Measurements from ENCODE around the gene CTNNA3.

The CTNNA3 gene

GRCh38 chr10:66189271-66189670, 1506.7 kb downstream of the CTNNA3 start:
- DNase-seq = no peak

GRCh38 chr10:66187053-66187733, 1508.8 kb downstream of the CTNNA3 start:
- peak; percentile 41 for DNase-seq

- DNase-seq = no peak
Measured at GRCh38 chr10:66183028-66183427, 1513.0 kb downstream of the CTNNA3 start.

- DNase-seq = no peak
Measured at GRCh38 chr10:66180581-66181318, 1515.2 kb downstream of the CTNNA3 start.

- no peak for DNase-seq
Measured at GRCh38 chr10:66180021-66180420, 1516.0 kb downstream of the CTNNA3 start.

GRCh38 chr10:66176772-66177171, 1519.2 kb downstream of the CTNNA3 start:
- no peak for DNase-seq

- DNase-seq = no peak
Measured at GRCh38 chr10:66167816-66168215, 1528.2 kb downstream of the CTNNA3 start.

- no peak for DNase-seq
Measured at GRCh38 chr10:66162560-66163143, 1533.3 kb downstream of the CTNNA3 start.

GRCh38 chr10:66151346-66151745, 1544.6 kb downstream of the CTNNA3 start:
- no peak for DNase-seq

GRCh38 chr10:66148312-66148711, 1547.7 kb downstream of the CTNNA3 start:
- DNase-seq = no peak

- DNase-seq = no peak
Measured at GRCh38 chr10:66144016-66144415, 1552.0 kb downstream of the CTNNA3 start.

- no peak for DNase-seq
Measured at GRCh38 chr10:66102756-66103155, 1593.2 kb downstream of the CTNNA3 start.

GRCh38 chr10:66098595-66099480, 1597.2 kb downstream of the CTNNA3 start:
- DNase-seq = no peak

GRCh38 chr10:66095610-66096009, 1600.4 kb downstream of the CTNNA3 start:
- DNase-seq = no peak

GRCh38 chr10:66085906-66086305, 1610.1 kb downstream of the CTNNA3 start:
- DNase-seq = no peak

GRCh38 chr10:66071907-66072306, 1624.1 kb downstream of the CTNNA3 start:
- no peak for DNase-seq

GRCh38 chr10:66058594-66058993, 1637.4 kb downstream of the CTNNA3 start:
- DNase-seq = no peak

- no peak for DNase-seq
Measured at GRCh38 chr10:66049335-66049734, 1646.7 kb downstream of the CTNNA3 start.

GRCh38 chr10:66045859-66046258, 1650.1 kb downstream of the CTNNA3 start:
- no peak for DNase-seq

GRCh38 chr10:66041771-66042170, 1654.2 kb downstream of the CTNNA3 start:
- no peak for DNase-seq

GRCh38 chr10:66038623-66039022, 1657.4 kb downstream of the CTNNA3 start:
- DNase-seq = no peak

- DNase-seq = no peak
Measured at GRCh38 chr10:66026321-66026720, 1669.7 kb downstream of the CTNNA3 start.

GRCh38 chr10:66025186-66025585, 1670.8 kb downstream of the CTNNA3 start:
- no peak for DNase-seq

All from femur (tissue), 1 donor.